ENCODE results near the gene PRR12. TPM values are rescaled to one million over a fixed set of nuclear protein-coding genes. Genes with fewer than 3 reads are reported as not detected.
A peak's percentile ranks its signal among the peaks of the same experiment; 100 is the strongest.

The PRR12 gene
- total RNA-seq, 5 donors from 2014 or later (not counting 1 experiment from before 2014, with no cell fraction given), result 50.8 to 81.7 (median 78.8) TPM

DNA sequence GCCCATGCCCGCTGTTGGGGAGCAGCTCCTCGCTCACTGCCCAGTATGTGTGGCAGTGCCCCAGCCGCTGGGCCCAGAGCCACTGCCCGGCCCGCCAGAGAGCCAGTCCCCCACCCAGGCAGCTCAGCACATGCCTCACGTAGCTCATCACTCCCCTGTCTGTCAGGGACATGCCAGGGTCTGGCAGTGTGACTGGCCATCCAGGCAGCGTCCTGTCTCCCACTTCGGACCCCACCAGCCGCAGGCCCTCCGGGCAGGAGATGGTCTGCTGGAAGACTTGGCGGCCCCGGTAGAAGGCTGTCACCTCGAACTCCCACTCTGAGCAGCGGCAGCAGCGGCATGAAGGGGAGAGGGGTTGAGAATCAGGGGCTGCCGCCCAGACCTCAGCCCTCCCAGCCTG lies 71.0 kb downstream of the PRR12 start:
- Mint-ChIP-seq H3K27me3 (no peaks in the 10 kb centered on the region), H3K9me3 (no peaks in the 10 kb centered on the region), H3K4me1 (peaks cover 37 to 48% (median 40%) of the 10 kb centered on the region in 3 donors), H3K27ac (peak overlapping the region in 1 of 2 donors; percentile 52), H3K4me3 (peak overlapping the region in 1 of 3 donors; percentile 93), H3K36me3 (peaks cover 2% of the 10 kb centered on the region)
- Histone ChIP-seq H3K36me3 (ENCODE audit: control insufficient read depth in 2 of 2, extremely low read depth in 1 of 2, insufficient read depth in 1 of 2, low read length in 1 of 2) (peaks cover 24 to 61% of the 10 kb centered on the region in 2 donors), H3K9me3 (no peaks in the 10 kb centered on the region), H3K4me3 (ENCODE audit: control insufficient read depth in 1 of 2, extremely low read depth in 1 of 2, low read length in 1 of 2) (no peak overlapping the region), H3K27ac (ENCODE audit: low read length) (peak overlapping the region; percentile 78), H3K27me3 (replicated peaks in 1 of 2; ENCODE audit: control insufficient read depth in 2 of 2, extremely low read depth in 1 of 2, insufficient read depth in 2 of 2, low read length in 1 of 2) (no peaks in the 10 kb centered on the region), H3K4me1 (ENCODE audit: control insufficient read depth in 1 of 2, extremely low read depth in 1 of 2, insufficient read depth in 2 of 2, low read length in 2 of 2) (peaks cover 4 to 51% of the 10 kb centered on the region in 2 experiments)
- WGBS (ENCODE audit: insufficient coverage), result 92% methylated on average over 10 of the region's 16 CpGs
- CTCF ChIA-PET, result interaction anchor here (0.5 to 0.8 kb wide), 2 partner anchors 22 to 238 kb away, joined by 6 read pairs; partner anchors contain the start of gene RRAS (in 1 of the 2)
- DNase-seq (no peak), ATAC-seq (replicated peaks in 1 of 4) (no peak)
- POLR2A ChIA-PET, result no interaction called here

- Histone ChIP-seq H3K4me1 (ENCODE audit: control insufficient read depth in 1 of 2, extremely low read depth in 1 of 2, insufficient read depth in 2 of 2, low read length in 2 of 2) (peaks cover 4 to 51% of the 10 kb centered on the region in 2 experiments), H3K27me3 (replicated peaks in 1 of 2; ENCODE audit: control insufficient read depth in 2 of 2, extremely low read depth in 1 of 2, insufficient read depth in 2 of 2, low read length in 1 of 2) (no peaks in the 10 kb centered on the region), H3K36me3 (ENCODE audit: control insufficient read depth in 2 of 2, extremely low read depth in 1 of 2, insufficient read depth in 1 of 2, low read length in 1 of 2) (peaks cover 15 to 49% of the 10 kb centered on the region in 2 donors), H3K9me3 (no peaks in the 10 kb centered on the region), H3K4me3 (ENCODE audit: control insufficient read depth in 1 of 2, extremely low read depth in 1 of 2, low read length in 1 of 2) (peak overlapping the region in 1 of 2 donors; percentile 93), H3K27ac (ENCODE audit: low read length) (peak overlapping the region; percentile 78)
- no peaks in the 10 kb centered on the region for H3K27me3 Mint-ChIP-seq
- WGBS (ENCODE audit: insufficient coverage), result 95% methylated on average over 7 of the region's 12 CpGs
- H3K4me3 Mint-ChIP-seq, result peak overlapping the region; percentile 93 to 100 (median 99)
- ATAC-seq (replicated peaks in 1 of 4), result no peak
- ChIA-PET CTCF (interaction anchor here (0.7 to 3.2 kb wide), 3 partner anchors 9 to 164 kb away, joined by 3 to 30 read pairs (median 3); partner anchors contain the start of gene RRAS (in 1 of the 2)), POLR2A (interaction anchor here in 1 of 2 donors (0.8 kb wide), 1 partner anchor 184 kb away, joined by 4 read pairs; no protein-coding TSS in a partner anchor)
- no peaks in the 10 kb centered on the region for H3K9me3 Mint-ChIP-seq
- H3K4me1 Mint-ChIP-seq, result peaks cover 37 to 52% (median 42%) of the 10 kb centered on the region in 3 donors
- H3K27ac Mint-ChIP-seq, result peak overlapping the region; percentile 100
- H3K36me3 Mint-ChIP-seq, result peaks cover 2% of the 10 kb centered on the region
- no peak for DNase-seq
Measured at GRCh38 chr19:49663224-49663623, 72.2 kb downstream of the PRR12 start.

GRCh38 chr19:49664171-49665035 lies 73.4 kb downstream of the PRR12 start:
- Mint-ChIP-seq H3K4me3 (peak overlapping the region; percentile 93 to 100 (median 99)), H3K27me3 (no peaks in the 10 kb centered on the region), H3K27ac (peak overlapping the region; percentile 100), H3K9me3 (no peaks in the 10 kb centered on the region), H3K36me3 (peaks cover 2% of the 10 kb centered on the region), H3K4me1 (peaks cover 37 to 49% (median 40%) of the 10 kb centered on the region in 3 donors)
- Histone ChIP-seq H3K27me3 (replicated peaks in 1 of 2; ENCODE audit: control insufficient read depth in 2 of 2, extremely low read depth in 1 of 2, insufficient read depth in 2 of 2, low read length in 1 of 2) (no peaks in the 10 kb centered on the region), H3K9me3 (no peaks in the 10 kb centered on the region), H3K4me1 (ENCODE audit: control insufficient read depth in 1 of 2, extremely low read depth in 1 of 2, insufficient read depth in 2 of 2, low read length in 2 of 2) (peaks cover 4 to 48% of the 10 kb centered on the region in 2 experiments), H3K27ac (ENCODE audit: low read length) (peak overlapping the region; percentile 78), H3K4me3 (ENCODE audit: control insufficient read depth in 1 of 2, extremely low read depth in 1 of 2, low read length in 1 of 2) (peak overlapping the region; percentile 93), H3K36me3 (ENCODE audit: control insufficient read depth in 2 of 2, extremely low read depth in 1 of 2, insufficient read depth in 1 of 2, low read length in 1 of 2) (peaks cover 7 to 37% of the 10 kb centered on the region in 2 donors)
- DNase-seq (peak; percentile 76 to 95 (median 90)), ATAC-seq (replicated peaks in 1 of 4) (peak; percentile 71 to 77 (median 73))
- under 1% methylated on average over 53 of the region's 53 CpGs for WGBS (ENCODE audit: insufficient coverage)
- CTCF ChIA-PET, result interaction anchor here (0.5 to 3.2 kb wide), 11 partner anchors 9 to 173 kb away, joined by 3 to 30 read pairs (median 3); partner anchors contain the start of genes PRMT1 (in 1 of the 2), RRAS (in 1 of the 2) and SCAF1 (in 1 of the 2)
- POLR2A ChIA-PET, result interaction anchor here in 1 of 2 donors (0.7 to 1.8 kb wide), 4 partner anchors 12 to 185 kb away, joined by 3 to 6 read pairs (median 4); partner anchors contain the start of gene RRAS

- Histone ChIP-seq H3K9me3 (no peaks in the 10 kb centered on the region), H3K27ac (ENCODE audit: low read length) (peak overlapping the region; percentile 78), H3K4me3 (ENCODE audit: control insufficient read depth in 1 of 2, extremely low read depth in 1 of 2, low read length in 1 of 2) (peak overlapping the region; percentile 93), H3K36me3 (ENCODE audit: control insufficient read depth in 2 of 2, extremely low read depth in 1 of 2, insufficient read depth in 1 of 2, low read length in 1 of 2) (peaks cover 7 to 37% of the 10 kb centered on the region in 2 donors), H3K4me1 (ENCODE audit: control insufficient read depth in 1 of 2, extremely low read depth in 1 of 2, insufficient read depth in 2 of 2, low read length in 2 of 2) (peaks cover 4 to 48% of the 10 kb centered on the region in 2 experiments), H3K27me3 (replicated peaks in 1 of 2; ENCODE audit: control insufficient read depth in 2 of 2, extremely low read depth in 1 of 2, insufficient read depth in 2 of 2, low read length in 1 of 2) (no peaks in the 10 kb centered on the region)
- Mint-ChIP-seq H3K4me1 (peaks cover 37 to 51% (median 40%) of the 10 kb centered on the region in 3 donors), H3K9me3 (no peaks in the 10 kb centered on the region), H3K36me3 (peaks cover 6% of the 10 kb centered on the region), H3K27ac (peak overlapping the region; percentile 100), H3K27me3 (no peaks in the 10 kb centered on the region), H3K4me3 (peak overlapping the region; percentile 93 to 100 (median 99))
- WGBS (ENCODE audit: insufficient coverage), result 0% methylated on average over 7 of the region's 7 CpGs
- ATAC-seq (replicated peaks in 1 of 4) (peak in 1 of 4 experiments; percentile 0), DNase-seq (peak in 1 of 35 experiments; percentile 26)
- POLR2A ChIA-PET, result interaction anchor here (0.7 to 1.8 kb wide), 4 partner anchors 11 to 31 kb away, joined by 3 to 6 read pairs (median 4); partner anchors contain the start of gene RRAS (in 1 of the 2)
- CTCF ChIA-PET, result interaction anchor here in 1 of 2 donors (0.5 to 3.2 kb wide), 6 partner anchors 9 to 76 kb away, joined by 3 to 30 read pairs (median 4); partner anchors contain the start of genes PRMT1, RRAS and SCAF1
Measured at GRCh38 chr19:49665036-49665350, 74.0 kb downstream of the PRR12 start.

DNA sequence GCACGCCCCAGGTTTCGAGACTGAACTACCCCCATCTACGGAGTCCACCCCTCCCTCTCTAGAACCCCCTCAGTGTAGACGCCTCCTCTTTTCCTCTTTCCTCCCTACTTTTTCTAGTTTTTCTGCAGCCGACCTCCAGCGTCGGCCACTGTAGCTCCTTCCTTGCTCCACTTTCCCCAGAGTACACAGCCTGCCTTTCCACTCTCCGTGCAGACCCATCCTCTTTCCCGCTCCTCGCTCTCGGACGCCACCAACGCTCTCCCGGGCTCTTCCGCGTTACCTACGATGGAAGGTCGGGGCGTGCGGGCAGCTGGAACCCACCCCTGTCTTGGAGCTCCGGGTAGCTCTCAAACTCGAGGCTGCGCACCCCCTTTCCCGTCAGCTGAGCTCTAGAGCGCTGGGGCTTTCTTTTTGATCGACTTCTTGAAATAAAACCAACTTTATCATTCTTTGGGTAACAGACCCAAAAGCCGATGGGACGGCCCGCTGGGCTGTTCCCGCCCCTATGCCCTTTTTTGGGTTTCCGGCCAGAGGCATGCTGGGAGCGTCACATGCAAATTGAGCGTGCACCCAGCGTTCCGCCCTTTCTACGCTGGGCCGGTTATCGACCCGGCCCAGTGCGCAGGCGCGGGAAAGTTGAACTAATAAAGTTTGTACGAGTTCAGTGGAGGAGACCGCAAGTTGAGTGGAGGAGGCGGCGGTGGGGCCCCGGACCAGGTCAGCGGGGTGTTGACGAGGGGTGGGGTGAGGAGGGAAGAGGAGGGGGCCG lies 74.6 kb downstream of the PRR12 start, which contains the start of the genes BCL2L12 and IRF3:
TSS of gene BCL2L12 (plus strand) at position 583 of the 769 bp plus-strand sequence. CDS start 760 bp downstream, outside the sequence.
TSS of gene IRF3 (minus strand) at position 507 of the 769 bp plus-strand sequence. CDS start 1,019 bp downstream, outside the sequence.
- under 1% methylated on average over 43 of the region's 50 CpGs for WGBS (ENCODE audit: insufficient coverage)
- peaks cover 7 to 32% of the 10 kb centered on the region in 2 donors for H3K36me3 ChIP-seq (ENCODE audit: control insufficient read depth in 2 of 2, extremely low read depth in 1 of 2, insufficient read depth in 1 of 2, low read length in 1 of 2)
- ChIA-PET CTCF (interaction anchor here in 1 of 2 donors (0.5 to 3.2 kb wide), 6 partner anchors 10 to 76 kb away, joined by 3 to 30 read pairs (median 4); partner anchors contain the start of genes PRMT1, RRAS and SCAF1), POLR2A (interaction anchor here (0.7 to 1.8 kb wide), 4 partner anchors 11 to 30 kb away, joined by 3 to 6 read pairs (median 4); partner anchors contain the start of gene RRAS (in 1 of the 2))
- Mint-ChIP-seq H3K27ac (peak within 1 kb of the TSS; percentile 100), H3K9me3 (no peaks in the 10 kb centered on the region), H3K36me3 (peaks cover 4% of the 10 kb centered on the region), H3K4me3 (peak within 1 kb of the TSS; percentile 93 to 100 (median 99)), H3K4me1 (peaks cover 36 to 48% (median 37%) of the 10 kb centered on the region in 3 donors), H3K27me3 (no peaks in the 10 kb centered on the region)
- H3K27me3 ChIP-seq (replicated peaks in 1 of 2; ENCODE audit: control insufficient read depth in 2 of 2, extremely low read depth in 1 of 2, insufficient read depth in 2 of 2, low read length in 1 of 2), result no peaks in the 10 kb centered on the region
- peak within 1 kb of the TSS; percentile 78 for H3K27ac ChIP-seq (ENCODE audit: low read length)
- ATAC-seq (replicated peaks in 1 of 4) (peak; percentile 81 to 85 (median 82)), DNase-seq (peak; percentile 97 to 100 (median 99))
- no peaks in the 10 kb centered on the region for H3K9me3 ChIP-seq
- peak within 1 kb of the TSS; percentile 93 for H3K4me3 ChIP-seq (ENCODE audit: control insufficient read depth in 1 of 2, extremely low read depth in 1 of 2, low read length in 1 of 2)
- H3K4me1 ChIP-seq (ENCODE audit: control insufficient read depth in 1 of 2, extremely low read depth in 1 of 2, insufficient read depth in 2 of 2, low read length in 2 of 2), result peaks cover 4 to 46% of the 10 kb centered on the region in 2 experiments
